BJ (cell line): ENCODE results near the gene FAM20A. TPM values are rescaled to one million over a fixed set of nuclear protein-coding genes. Genes with fewer than 3 reads are reported as not detected.

Experiments
- CTCF ChIA-PET: fragments of 350-600 bp; formaldehyde crosslinking; extraction: SDS; loops from one replicate; lab custom pipeline; 2021; ENCODE audit warnings: antibody characterized with exemption, inconsistent platforms; lab: Yijun Ruan, JAX
- POLR2A ChIA-PET: fragments of 300-600 bp; sonication (Branson Sonifier 250); formaldehyde crosslinking; extraction: SDS; loops from one replicate; lab custom pipeline; 2021; ENCODE audit warnings: antibody characterized with exemption; lab: Charles Lee
- DNase-seq: peaks from one replicate; pipeline ENCODE4 v3.0.0-alpha.2; 2011; ENCODE audit warnings: low read depth
- H3K27me3 ChIP-seq: 2 replicates; pipeline ENCODE4 v1.6.0; 2011; ENCODE audit warnings: low read length; ENCODE audit not compliant: control insufficient read depth, insufficient read depth
- H3K36me3 ChIP-seq: 2 replicates; pipeline ENCODE4 v1.5.1; 2011; ENCODE audit warnings: low read length; ENCODE audit not compliant: control insufficient read depth, insufficient read depth
- H3K4me3 ChIP-seq: 2 replicates; pipeline ENCODE4 v1.5.1; 2011; ENCODE audit warnings: low read depth, mild to moderate bottlenecking, control low read depth, low read length
- polyA plus RNA-seq: library from polyadenylated mRNA; depleted of rRNA; stranded (reverse); fragments of >200 nt; gene quantifications from 2 replicates; pipeline ENCODE4 v1.2.3, GENCODE V29; 2011
- TF ChIP-seq, protein P1 (sequence below): IDR thresholded peaks from 2 replicates; pipeline ENCODE4 v1.5.1; 2011; ENCODE audit warnings: low read depth, mild to moderate bottlenecking, control low read depth, inconsistent platforms, low read length, moderate library complexity; ENCODE audit not compliant: insufficient read depth

Gene FAM20A
- polyA plus RNA-seq, 1 experiment, result 24.1 TPM

DNA sequence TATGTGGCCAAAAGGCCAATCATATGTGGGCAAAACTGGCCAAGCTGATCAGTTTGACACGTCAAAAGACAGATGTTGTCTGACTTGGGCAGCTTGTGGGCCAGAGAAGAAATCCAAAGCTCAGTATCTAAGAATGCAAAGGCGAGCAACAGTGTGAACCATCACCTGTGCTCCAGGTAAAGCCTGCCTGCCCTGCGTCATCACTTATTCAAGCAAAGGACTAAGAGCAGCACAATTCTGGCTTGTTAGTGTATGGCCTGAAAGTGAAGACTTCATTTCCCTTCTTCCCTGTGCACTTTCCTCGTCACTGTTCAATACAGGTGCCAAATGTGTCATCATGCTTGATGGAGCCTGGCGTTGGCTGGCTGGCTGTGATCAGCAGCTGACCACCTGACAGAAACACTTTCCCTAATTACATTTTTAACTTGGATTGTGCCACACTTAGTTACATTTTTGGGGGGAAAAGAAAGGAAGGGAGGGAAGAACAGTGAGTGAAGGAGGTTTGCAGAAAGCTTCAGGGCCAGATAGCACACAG, 4.7 kb downstream of the FAM20A start:
- TF ChIP-seq, protein P1, sequence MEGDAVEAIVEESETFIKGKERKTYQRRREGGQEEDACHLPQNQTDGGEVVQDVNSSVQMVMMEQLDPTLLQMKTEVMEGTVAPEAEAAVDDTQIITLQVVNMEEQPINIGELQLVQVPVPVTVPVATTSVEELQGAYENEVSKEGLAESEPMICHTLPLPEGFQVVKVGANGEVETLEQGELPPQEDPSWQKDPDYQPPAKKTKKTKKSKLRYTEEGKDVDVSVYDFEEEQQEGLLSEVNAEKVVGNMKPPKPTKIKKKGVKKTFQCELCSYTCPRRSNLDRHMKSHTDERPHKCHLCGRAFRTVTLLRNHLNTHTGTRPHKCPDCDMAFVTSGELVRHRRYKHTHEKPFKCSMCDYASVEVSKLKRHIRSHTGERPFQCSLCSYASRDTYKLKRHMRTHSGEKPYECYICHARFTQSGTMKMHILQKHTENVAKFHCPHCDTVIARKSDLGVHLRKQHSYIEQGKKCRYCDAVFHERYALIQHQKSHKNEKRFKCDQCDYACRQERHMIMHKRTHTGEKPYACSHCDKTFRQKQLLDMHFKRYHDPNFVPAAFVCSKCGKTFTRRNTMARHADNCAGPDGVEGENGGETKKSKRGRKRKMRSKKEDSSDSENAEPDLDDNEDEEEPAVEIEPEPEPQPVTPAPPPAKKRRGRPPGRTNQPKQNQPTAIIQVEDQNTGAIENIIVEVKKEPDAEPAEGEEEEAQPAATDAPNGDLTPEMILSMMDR, result no peak
- no peak overlapping the region for H3K4me3 ChIP-seq
- H3K27me3 ChIP-seq, result no peaks in the 10 kb centered on the region
- no peak for DNase-seq
- POLR2A ChIA-PET, result interaction anchor here (0.8 kb wide), 1 partner anchor 9 kb away, joined by 4 read pairs; no protein-coding TSS in a partner anchor
- CTCF ChIA-PET, result interaction anchor here (1.0 to 1.5 kb wide), 3 partner anchors 9 to 18 kb away, joined by 3 to 4 read pairs (median 3); no protein-coding TSS in a partner anchor
- no peaks in the 10 kb centered on the region for H3K36me3 ChIP-seq

DNA sequence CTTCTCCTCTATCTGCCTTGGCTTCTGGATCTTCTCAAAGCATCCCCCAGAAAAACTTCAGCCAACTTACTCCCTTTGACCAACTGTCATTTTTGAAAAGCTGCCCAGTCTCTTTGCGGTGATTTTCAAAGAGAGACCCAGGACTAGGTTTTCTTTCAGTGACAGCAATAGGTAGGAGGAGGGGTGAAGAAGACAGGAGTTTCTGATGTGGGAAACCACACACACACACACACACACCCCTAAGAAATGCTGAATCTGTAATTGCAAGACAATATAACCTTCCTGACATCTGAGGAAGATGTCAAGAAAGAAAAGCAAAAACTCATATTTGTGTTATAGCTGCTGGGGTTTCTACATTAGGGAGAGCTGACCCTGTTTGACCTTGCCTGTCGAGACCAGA, 5.2 kb downstream of the FAM20A start:
- POLR2A ChIA-PET, result interaction anchor here (0.8 kb wide), 1 partner anchor 8 kb away, joined by 4 read pairs; no protein-coding TSS in a partner anchor
- CTCF ChIA-PET, result interaction anchor here (1.0 to 1.5 kb wide), 2 partner anchors 8 to 12 kb away, joined by 3 to 4 read pairs; no protein-coding TSS in a partner anchor
- TF ChIP-seq, protein P1, result no peak
- no peaks in the 10 kb centered on the region for H3K27me3 ChIP-seq
- H3K4me3 ChIP-seq, result no peak overlapping the region
- no peak for DNase-seq
- H3K36me3 ChIP-seq, result no peaks in the 10 kb centered on the region

DNA sequence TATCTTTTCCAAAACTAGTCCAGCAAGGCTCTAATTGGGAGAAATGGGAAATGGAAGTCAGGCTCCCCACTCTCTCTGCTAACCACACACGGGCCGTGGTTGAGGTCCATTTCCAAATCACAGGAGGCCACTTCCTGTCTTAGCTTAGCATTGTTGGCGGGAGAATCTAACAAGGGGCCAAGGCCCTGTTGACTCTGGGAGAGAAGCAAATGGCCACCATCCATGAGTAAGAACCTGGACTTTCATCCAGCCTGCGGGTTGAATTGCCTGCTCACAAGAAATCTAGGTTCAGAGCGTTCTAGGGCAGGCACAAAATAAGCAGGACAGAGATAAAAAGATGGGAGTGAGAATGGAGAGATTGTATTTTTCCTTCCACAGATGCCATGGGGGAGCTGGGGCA, 5.7 kb downstream of the FAM20A start:
- H3K27me3 ChIP-seq, result no peaks in the 10 kb centered on the region
- CTCF ChIA-PET, result interaction anchor here (1.5 kb wide), 1 partner anchor 11 kb away, joined by 3 read pairs; no protein-coding TSS in a partner anchor

DNA sequence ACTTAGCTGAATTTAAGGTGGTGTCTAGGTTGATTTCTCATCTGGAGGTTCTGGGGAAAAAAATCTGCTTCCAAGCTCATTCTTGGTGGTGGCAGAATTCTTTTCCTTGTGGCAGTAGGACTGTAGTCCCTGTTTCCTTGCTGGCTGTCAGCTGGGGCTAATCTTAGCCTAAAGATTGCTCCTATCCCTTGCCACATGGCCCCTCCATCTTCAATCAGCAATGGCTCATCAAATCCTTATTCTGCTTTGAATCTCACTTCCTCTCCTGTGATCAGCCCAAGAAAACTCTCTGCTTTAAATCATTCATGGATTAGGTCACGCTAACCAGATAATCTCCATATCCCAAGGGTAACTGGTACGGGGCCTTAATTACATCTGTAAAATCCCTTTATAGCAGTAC, 6.6 kb downstream of the FAM20A start:
- no peaks in the 10 kb centered on the region for H3K27me3 ChIP-seq
- ChIA-PET POLR2A (no interaction called here), CTCF (interaction anchor here (0.6 to 1.3 kb wide), 2 partner anchors 18 to 19 kb away, joined by 3 to 5 read pairs; no protein-coding TSS in a partner anchor)
- no peak overlapping the region for H3K4me3 ChIP-seq
- no peak for DNase-seq
- TF ChIP-seq, protein P1, result no peak
- H3K36me3 ChIP-seq, result no peaks in the 10 kb centered on the region

More for the DNA sequence above, 5.7 kb downstream of the FAM20A start:
- no peak for DNase-seq
- no peak overlapping the region for H3K4me3 ChIP-seq
- H3K36me3 ChIP-seq, result no peaks in the 10 kb centered on the region
- TF ChIP-seq, protein P1, result no peak
- POLR2A ChIA-PET, result no interaction called here
